GM12891 (cell line): ENCODE measurements around the gene FEN1.

Experiments used
- PAX5 ChIP-seq: IDR thresholded peaks from 2 replicates; pipeline ENCODE4 v1.6.1; 2011; ENCODE audit warnings: low read length, moderate library complexity, mild to moderate bottlenecking; ENCODE audit not compliant: insufficient read depth, severe bottlenecking
- POLR2A ChIP-seq: IDR thresholded peaks from 2 replicates; pipeline ENCODE4 v1.6.1; 2011; ENCODE audit warnings: low read depth, low read length, control low read depth
- POLR2AphosphoS5 ChIP-seq: IDR thresholded peaks from 2 replicates; pipeline ENCODE4 v1.6.1; 2011; ENCODE audit warnings: low read depth, low read length, control low read depth
- POU2F2 ChIP-seq: IDR thresholded peaks from 2 replicates; pipeline ENCODE4 v1.6.1; 2011; ENCODE audit warnings: low read depth, mild to moderate bottlenecking, control low read depth, low read length, moderate library complexity

DNA sequence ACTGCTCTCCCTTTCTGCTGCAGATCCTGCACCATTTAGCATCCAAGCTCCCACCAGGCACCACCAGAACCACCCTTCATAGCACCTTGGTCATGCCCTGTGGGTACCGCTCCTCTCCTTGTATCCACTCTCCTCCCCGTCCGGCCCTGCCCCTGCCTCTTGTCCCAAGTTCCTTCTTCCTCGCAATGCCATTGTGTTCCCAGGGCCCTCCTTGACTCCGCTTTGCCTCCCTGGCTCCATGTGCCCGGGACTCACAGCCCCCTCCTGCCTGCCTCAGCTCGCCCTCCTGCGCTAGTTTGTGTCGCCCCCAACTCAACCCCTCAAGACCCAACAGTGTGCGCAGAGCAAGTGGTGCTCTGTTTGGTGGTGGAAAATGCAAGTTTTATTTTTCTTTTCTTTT lies 46.2 kb downstream of the FEN1 start:
- TF ChIP-seq POLR2AphosphoS5 (no peak), POU2F2 (no peak), PAX5 (no peak), POLR2A (no peak)
